Measurements from ENCODE around the gene RSPH3.
"Not testable (repeated sequence)": the region's sequence is repeated elsewhere in the genome, so short reads cannot be mapped to it uniquely, and the experiment has no call there.

The RSPH3 gene

DNA sequence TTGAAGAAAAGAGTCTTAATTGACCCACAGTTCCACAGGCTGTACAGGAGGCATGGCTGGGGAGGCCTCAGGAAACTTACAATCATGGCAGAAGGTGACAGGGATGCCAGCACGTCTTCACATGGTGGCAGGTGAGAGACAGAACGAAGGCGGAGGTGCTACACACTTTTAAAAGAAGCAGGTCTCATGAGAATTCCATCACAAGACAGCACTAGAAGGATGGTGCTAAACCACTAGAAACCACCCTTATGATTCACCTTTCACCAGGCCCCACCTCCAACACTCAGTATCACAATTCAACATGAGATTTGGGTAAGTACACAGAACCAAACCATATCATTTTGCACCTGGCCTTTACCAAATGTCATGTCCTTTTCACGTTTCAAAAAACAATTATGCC, 23.9 kb upstream of the RSPH3 start:
- no peak for DNase-seq (ENCODE audit: low read depth)

DNA sequence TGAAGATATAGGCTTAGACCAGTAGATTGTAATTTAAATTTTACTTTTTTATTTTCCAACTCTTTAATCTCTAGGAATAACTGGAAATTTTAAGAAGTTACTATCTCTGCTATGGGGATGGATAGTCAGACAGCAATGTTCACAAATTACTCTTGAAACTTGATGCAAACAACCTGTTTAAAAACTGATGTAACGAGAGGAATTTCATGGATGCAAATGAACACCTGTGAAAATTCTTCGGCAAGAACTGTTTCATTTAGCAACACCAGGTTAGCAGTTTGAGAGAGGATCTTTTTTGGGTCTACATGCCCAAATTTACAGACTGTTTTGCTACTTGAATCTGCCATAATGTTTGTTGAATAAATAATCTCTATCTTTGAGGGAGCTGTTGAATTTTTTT, 20.0 kb upstream of the RSPH3 start:
- DNase-seq (ENCODE audit: low read depth): no peak

DNA sequence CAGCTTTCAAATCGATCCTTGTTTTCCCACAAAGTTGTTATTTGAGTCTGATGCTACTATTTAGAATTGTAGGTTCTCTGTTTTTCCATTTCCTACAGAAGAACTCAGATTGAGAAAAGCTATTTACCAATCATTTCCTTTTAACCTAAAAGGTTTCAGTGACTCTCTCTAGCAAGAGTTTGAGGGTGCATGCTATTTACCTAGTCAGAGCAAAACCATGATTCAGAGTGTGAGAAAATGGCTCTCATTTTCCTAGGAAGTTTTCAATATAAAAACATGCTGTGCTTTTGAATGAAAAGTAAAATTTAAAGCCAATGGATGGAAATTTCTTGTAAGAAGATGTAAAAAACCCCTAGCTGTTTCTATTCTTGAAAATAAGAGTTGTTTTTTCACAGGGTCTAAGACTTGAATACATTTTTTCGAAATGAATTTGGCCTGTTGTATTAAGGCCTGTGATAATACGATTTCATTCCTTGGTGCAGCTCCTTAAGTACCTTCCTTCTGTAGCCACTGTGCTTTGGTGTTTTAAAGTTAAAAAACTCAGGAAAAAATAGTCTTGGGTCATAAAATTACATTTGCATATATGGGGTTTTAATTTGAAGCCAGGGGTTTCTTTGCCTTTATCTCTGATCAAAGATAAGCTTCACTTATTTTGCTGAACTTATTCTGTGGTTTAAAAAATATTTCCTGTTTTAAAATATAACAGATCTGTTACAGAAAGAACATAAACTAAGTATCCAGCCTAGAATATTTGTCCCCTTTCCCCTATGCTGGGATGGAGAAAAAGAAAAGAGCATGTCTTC, 18.0 kb upstream of the RSPH3 start:
- no peak for DNase-seq (ENCODE audit: low read depth)

DNA sequence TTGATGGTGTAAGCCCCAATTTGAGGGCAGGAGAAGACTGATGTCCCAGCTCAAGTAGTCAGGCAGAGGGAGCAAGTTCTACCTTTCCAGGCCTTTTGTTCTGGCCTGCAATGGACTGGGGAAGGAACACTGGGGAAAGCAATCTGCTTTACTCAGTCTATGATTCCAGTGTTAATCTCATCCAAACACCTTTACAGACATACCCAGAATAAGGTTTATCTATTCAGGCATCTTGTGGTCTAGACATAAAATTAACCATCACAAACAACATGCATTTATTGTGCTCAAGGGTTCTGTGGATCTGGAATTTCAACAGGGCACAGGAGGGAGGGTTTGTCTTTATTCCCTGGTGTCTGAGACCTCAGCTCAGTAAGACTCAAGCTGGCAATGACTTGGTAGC, 14.4 kb upstream of the RSPH3 start:
- DNase-seq (ENCODE audit: low read depth): no peak

- no peak for DNase-seq (ENCODE audit: low read depth)
These were observed 13.2 kb upstream of the RSPH3 start for GRCh38 chr6:159013229-159013628.

DNA sequence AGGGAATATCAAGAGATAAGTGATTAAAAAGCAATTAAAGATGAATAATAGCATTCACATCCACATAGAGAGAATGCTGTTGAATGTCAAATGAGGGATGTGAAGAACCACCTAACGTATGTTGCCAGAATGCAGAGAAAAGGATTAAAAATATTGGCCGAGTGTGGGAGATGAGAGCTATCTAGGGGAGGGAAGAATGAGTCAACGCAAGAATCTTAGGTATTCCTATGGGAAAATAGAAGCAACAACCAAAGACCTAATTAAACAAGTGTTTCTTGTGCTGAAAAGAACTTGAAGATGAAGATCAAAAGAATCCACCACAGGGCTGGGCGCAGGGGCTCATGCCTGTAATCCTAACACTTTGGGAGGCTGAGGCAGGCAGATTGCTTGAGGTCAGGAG, 12.2 kb upstream of the RSPH3 start:
- peak; percentile 43 for DNase-seq (ENCODE audit: low read depth)

DNA sequence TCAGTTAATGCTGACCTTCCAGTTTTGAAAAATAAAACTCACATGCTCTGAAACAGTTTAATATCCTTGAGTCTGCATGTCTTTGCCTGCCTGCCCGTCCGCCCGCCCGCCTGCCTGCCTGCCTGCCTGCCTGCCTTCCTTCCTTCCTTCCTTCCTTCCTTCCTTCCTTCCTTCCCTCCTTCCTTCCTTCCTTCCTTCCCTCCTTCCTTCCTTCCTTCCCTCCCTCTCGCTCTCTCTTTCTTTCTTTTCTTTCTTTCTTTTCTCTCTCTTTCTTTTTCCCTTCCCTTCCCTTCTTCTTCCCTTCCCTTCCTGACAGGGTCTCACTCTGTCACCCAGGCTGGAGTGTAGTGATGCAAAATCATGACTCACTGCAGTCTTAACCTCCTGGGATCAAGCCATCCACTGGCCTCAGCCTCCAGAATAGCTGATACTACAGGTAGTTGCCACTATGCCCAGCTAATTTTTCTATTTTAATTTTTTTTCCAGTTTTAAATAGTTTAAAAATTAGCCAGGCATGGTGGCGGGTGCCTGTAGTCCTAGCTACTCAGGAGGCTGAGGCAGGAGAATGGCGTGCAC, 10.1 kb upstream of the RSPH3 start:
- DNase-seq (ENCODE audit: low read depth): not testable (repeated sequence)

DNA sequence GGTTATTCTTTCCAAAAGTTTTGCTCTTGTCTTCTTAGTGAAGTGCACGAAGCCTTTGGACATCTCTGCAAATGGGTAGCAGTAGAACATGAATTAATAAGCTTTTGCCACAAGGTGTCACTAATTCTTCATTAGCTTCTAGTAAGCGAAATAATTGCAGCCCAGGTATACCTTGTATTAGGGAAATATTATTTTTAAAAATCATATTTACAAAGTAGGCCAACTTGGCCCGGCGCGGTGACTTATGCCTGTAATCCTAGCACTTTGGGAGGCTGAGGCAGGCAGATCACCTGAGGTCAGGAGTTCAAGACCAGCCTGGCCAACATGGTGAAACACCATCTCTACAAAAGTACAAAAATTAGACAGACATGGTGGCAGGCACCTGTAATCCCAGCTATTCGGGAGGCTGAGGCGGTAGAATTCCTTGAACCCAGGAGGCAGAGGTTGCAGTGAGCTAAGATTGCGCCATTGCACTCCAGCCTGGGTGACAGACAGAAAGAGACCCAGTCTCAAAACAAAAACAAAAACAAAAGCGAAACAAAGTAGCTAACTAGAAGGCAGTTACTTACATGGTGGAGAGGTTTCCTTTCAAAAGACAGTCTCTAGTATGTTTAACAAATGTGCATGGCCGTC, 8.8 kb upstream of the RSPH3 start:
- no peak for DNase-seq (ENCODE audit: low read depth)

DNA sequence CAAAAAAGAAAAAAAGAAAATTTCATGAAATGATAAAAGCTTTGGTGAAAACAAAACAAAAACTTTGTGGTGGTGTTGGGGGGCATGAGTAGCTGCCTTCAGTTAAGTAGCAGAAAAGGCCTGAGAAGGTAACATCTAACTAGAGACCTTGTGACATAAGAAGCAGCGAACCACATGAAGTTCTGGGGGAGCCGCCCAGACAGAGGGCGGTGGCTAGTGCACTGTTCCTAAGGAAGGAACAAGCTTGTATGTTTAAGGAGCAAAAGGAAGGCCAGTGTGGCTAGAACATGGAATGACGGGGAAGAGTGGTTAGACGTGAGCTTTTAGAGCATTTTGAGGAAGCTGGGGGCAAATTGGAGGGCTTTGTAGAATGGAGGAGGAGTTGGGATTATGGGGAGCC, 7.5 kb upstream of the RSPH3 start:
- no peak for DNase-seq (ENCODE audit: low read depth)

DNA sequence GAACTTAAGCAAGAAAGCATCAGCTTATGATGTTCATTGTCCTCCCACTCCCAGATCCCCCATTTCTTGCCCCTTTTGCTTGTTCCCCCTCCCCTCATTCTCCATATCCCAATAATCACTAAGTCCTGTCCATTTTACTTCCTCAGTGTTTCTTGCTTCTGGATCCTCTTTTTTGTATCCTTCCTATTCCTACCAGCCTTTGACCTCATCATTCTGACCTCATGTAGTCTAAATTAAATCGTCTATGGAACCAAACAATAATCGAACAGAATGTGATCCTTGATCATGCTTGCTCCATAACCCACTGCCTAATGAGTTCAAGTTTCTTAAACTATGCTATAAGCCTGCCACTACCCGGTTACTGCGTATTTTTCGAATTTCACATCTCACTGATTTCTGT, 5.4 kb upstream of the RSPH3 start:
- no peak for DNase-seq (ENCODE audit: low read depth)

DNA sequence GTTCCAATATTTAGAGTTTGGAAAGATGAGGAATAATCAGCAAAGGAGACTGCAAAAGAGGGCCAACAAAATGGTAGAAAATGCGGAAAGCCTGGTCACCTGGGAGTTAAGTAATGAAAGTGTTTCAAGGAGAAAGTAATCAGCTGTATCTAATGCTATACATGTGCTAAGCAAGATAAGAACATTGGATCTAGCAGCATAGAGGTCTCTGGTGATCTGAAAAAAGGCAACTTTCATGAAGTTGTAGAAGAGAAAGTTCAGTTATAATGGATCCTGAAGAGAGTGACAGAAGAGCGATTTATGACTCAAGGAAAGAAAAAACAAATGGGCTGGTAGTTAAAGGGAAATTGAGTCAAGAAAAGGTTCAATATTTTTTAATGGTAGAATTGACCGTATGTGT, 4.6 kb upstream of the RSPH3 start:
- DNase-seq (ENCODE audit: low read depth): no peak

- no peak for DNase-seq (ENCODE audit: low read depth)
These were observed 2.6 kb upstream of the RSPH3 start for GRCh38 chr6:159002432-159003155.

GRCh38 chr6:158999154-158999665, 792 bp downstream of the RSPH3 start:
- DNase-seq (ENCODE audit: low read depth): no peak

GRCh38 chr6:158996856-158997255, 3.1 kb downstream of the RSPH3 start:
- DNase-seq (ENCODE audit: low read depth): no peak

DNA sequence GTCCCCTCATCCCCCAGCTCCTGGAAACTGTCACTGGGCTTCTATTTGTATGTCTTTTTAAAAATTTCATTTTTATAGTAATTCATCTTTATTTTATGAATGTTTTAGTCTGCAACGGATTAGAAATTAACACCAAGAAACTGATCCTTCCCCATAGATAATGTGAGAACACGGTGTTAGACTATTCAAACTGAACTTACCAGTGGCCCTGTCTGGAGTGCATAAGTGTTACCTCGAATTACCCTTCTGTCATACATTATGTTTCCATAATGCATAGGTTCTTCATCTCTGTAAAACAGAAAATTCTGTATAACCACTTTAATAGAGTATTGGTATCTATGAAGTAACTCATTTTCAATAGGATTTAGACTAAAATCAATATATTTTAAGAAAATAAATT, 6.4 kb downstream of the RSPH3 start:
- no peak for DNase-seq (ENCODE audit: low read depth)

GRCh38 chr6:158991017-158991723, 8.8 kb downstream of the RSPH3 start:
- DNase-seq (ENCODE audit: low read depth): no peak

GRCh38 chr6:158989711-158990110, 10.3 kb downstream of the RSPH3 start:
- DNase-seq (ENCODE audit: low read depth): not testable (repeated sequence)

DNA sequence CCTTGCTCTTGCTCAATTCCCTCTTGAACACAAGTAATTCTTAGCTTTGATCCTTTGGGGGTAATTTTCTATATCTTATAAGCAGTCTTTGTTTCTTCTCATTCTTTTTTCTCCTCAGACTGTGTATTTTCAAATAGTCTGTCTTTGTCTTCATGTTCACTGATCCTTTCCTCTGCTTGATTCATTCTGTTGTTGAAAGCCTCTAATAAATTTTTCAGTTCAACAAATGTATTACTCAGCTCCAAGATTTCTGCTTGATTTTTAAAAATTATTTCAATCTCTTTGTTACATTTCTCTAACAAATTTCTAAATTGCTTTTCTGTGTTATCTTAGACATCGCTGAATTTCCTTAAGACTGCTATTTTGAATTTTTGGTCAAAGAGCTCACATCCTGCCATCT, 11.5 kb downstream of the RSPH3 start:
- no peak for DNase-seq (ENCODE audit: low read depth)

DNA sequence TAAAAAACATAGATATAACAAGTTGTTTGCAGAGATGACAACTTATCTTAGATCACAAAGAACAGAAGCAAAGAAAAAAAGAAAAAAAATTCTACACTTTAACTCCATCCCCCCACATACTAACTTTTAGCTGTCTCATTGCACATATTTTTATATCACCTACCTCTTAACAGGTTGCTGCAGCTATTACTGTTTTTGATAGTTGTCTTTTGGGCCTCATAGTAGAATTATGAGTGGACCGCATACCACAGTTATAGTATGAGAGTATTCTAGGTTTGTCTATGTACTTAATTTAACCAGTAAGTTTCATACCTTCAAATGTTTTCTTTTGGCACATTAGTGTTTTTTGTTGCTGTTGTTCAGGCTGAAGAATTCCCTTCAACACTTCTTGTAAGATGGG, 12.3 kb downstream of the RSPH3 start:
- DNase-seq (ENCODE audit: low read depth): no peak

GRCh38 chr6:158978757-158979156, 21.2 kb downstream of the RSPH3 start:
- DNase-seq (ENCODE audit: low read depth): no peak

- no peak for DNase-seq (ENCODE audit: low read depth)
These were observed 22.6 kb downstream of the RSPH3 start for GRCh38 chr6:158977382-158977781.

Data from non-pigmented ciliary epithelial cell (primary cell).